SK-N-SH treated with all-trans-retinoic acid at 6 μM for 48 hours (cell line): ENCODE data around the gene STKLD1.
"Not testable (repeated sequence)": the region's sequence is repeated elsewhere in the genome, so short reads cannot be mapped to it uniquely, and the experiment has no call there.

ENCODE experiments used
- ARNTL ChIP-seq: fragments of 450-650 bp; formaldehyde crosslinking; IDR thresholded peaks from 2 replicates; pipeline ENCODE4 v1.5.0; 2020; ENCODE audit warnings: low read depth, mild to moderate bottlenecking, moderate library complexity, borderline replicate concordance
- ESRRG ChIP-seq: fragments of 250-450 bp; sonication (Bioruptor Pico); IDR thresholded peaks from 2 replicates; pipeline ENCODE4 v1.6.1; 2021; ENCODE audit warnings: mild to moderate bottlenecking
- GLIS3 ChIP-seq: fragments of 250-450 bp; sonication (Bioruptor Pico); IDR thresholded peaks from 2 replicates; pipeline ENCODE4 v1.5.0; 2020; ENCODE audit warnings: mild to moderate bottlenecking, moderate library complexity
- PPARA ChIP-seq: fragments of 250-450 bp; sonication (Bioruptor Pico); IDR thresholded peaks from 2 replicates; pipeline ENCODE4 v1.5.0; 2020; ENCODE audit warnings: mild to moderate bottlenecking, borderline replicate concordance
- ZFP30 ChIP-seq: fragments of 450-650 bp; formaldehyde crosslinking; IDR thresholded peaks from 2 replicates; pipeline ENCODE4 v1.5.0; 2022; ENCODE audit warnings: mild to moderate bottlenecking, moderate library complexity
- ZNF565 ChIP-seq: fragments of 450-650 bp; formaldehyde crosslinking; conservative IDR thresholded peaks from 2 replicates; pipeline ENCODE4 v1.5.0; 2020; ENCODE audit warnings: low read depth, mild to moderate bottlenecking, moderate library complexity
- ZNF8 ChIP-seq: fragments of 450-650 bp; formaldehyde crosslinking; IDR thresholded peaks from 2 replicates; pipeline ENCODE4 v1.5.0; 2020; ENCODE audit warnings: mild to moderate bottlenecking, moderate library complexity
- TF ChIP-seq, protein P1 (sequence below): fragments of 250-450 bp; sonication (Bioruptor Pico); IDR thresholded peaks from 2 replicates; pipeline ENCODE4 v1.8.0; 2021; ENCODE audit warnings: low read depth, mild to moderate bottlenecking, moderate library complexity, borderline replicate concordance
- TF ChIP-seq, protein P2 (sequence below): fragments of 250-450 bp; sonication (Bioruptor Pico); IDR thresholded peaks from 2 replicates; pipeline ENCODE4 v1.5.1; 2020; ENCODE audit warnings: low read depth, mild to moderate bottlenecking, moderate library complexity
- TF ChIP-seq, protein P3 (sequence below): fragments of 250-450 bp; sonication (Bioruptor Pico); IDR thresholded peaks from 2 replicates; pipeline ENCODE4 v1.5.1; 2021; ENCODE audit warnings: mild to moderate bottlenecking, moderate library complexity
- TF ChIP-seq, protein P4 (sequence below): fragments of 250-450 bp; sonication (Bioruptor Pico); IDR thresholded peaks from 2 replicates; pipeline ENCODE4 v1.8.0; 2020; ENCODE audit warnings: mild to moderate bottlenecking, moderate library complexity, borderline replicate concordance

DNA sequence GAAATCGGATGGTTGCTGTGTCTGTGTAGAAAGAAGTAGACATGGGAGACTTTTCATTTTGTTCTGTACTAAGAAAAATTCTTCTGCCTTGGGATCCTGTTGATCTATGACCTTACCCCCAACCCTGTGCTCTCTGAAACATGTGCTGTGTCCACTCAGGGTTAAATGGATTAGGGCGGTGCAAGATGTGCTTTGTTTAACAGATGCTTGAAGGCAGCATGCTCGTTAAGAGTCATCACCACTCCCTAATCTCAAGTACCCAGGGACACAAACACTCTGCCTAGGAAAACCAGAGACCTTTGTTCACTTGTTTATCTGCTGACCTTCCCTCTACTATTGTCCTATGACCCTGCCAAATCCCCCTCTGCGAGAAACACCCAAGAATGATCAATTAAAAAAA, 15.3 kb downstream of the STKLD1 start:
- TF ChIP-seq ZFP30 (CRISPR knock-in tag); PPARA (CRISPR knock-in tag); ESRRG (CRISPR knock-in tag); ZNF565 (CRISPR knock-in tag); ZNF8; ARNTL (CRISPR knock-in tag); GLIS3: not testable (repeated sequence)
- TF ChIP-seq, protein P1, sequence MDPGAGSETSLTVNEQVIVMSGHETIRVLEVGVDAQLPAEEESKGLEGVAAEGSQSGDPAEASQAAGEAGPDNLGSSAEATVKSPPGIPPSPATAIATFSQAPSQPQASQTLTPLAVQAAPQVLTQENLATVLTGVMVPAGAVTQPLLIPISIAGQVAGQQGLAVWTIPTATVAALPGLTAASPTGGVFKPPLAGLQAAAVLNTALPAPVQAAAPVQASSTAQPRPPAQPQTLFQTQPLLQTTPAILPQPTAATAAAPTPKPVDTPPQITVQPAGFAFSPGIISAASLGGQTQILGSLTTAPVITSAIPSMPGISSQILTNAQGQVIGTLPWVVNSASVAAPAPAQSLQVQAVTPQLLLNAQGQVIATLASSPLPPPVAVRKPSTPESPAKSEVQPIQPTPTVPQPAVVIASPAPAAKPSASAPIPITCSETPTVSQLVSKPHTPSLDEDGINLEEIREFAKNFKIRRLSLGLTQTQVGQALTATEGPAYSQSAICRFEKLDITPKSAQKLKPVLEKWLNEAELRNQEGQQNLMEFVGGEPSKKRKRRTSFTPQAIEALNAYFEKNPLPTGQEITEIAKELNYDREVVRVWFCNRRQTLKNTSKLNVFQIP (CRISPR knock-in tag): not testable (repeated sequence)
- TF ChIP-seq, protein P2, sequence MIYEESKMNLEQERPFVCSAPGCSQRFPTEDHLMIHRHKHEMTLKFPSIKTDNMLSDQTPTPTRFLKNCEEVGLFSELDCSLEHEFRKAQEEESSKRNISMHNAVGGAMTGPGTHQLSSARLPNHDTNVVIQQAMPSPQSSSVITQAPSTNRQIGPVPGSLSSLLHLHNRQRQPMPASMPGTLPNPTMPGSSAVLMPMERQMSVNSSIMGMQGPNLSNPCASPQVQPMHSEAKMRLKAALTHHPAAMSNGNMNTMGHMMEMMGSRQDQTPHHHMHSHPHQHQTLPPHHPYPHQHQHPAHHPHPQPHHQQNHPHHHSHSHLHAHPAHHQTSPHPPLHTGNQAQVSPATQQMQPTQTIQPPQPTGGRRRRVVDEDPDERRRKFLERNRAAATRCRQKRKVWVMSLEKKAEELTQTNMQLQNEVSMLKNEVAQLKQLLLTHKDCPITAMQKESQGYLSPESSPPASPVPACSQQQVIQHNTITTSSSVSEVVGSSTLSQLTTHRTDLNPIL (CRISPR knock-in tag): not testable (repeated sequence)
- TF ChIP-seq, protein P3, sequence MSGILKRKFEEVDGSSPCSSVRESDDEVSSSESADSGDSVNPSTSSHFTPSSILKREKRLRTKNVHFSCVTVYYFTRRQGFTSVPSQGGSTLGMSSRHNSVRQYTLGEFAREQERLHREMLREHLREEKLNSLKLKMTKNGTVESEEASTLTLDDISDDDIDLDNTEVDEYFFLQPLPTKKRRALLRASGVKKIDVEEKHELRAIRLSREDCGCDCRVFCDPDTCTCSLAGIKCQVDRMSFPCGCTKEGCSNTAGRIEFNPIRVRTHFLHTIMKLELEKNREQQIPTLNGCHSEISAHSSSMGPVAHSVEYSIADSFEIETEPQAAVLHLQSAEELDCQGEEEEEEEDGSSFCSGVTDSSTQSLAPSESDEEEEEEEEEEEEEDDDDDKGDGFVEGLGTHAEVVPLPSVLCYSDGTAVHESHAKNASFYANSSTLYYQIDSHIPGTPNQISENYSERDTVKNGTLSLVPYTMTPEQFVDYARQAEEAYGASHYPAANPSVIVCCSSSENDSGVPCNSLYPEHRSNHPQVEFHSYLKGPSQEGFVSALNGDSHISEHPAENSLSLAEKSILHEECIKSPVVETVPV (CRISPR knock-in tag): not testable (repeated sequence)
- TF ChIP-seq, protein P4, sequence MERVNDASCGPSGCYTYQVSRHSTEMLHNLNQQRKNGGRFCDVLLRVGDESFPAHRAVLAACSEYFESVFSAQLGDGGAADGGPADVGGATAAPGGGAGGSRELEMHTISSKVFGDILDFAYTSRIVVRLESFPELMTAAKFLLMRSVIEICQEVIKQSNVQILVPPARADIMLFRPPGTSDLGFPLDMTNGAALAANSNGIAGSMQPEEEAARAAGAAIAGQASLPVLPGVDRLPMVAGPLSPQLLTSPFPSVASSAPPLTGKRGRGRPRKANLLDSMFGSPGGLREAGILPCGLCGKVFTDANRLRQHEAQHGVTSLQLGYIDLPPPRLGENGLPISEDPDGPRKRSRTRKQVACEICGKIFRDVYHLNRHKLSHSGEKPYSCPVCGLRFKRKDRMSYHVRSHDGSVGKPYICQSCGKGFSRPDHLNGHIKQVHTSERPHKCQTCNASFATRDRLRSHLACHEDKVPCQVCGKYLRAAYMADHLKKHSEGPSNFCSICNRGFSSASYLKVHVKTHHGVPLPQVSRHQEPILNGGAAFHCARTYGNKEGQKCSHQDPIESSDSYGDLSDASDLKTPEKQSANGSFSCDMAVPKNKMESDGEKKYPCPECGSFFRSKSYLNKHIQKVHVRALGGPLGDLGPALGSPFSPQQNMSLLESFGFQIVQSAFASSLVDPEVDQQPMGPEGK: not testable (repeated sequence)
